CD14-positive monocyte (primary cell): ENCODE data around the gene TWIST1. TPM values are rescaled to one million over a fixed set of nuclear protein-coding genes. Genes with fewer than 3 reads are reported as not detected.

Experiments
- DNase-seq, 3 donors: peaks; one replicate each; pipeline ENCODE4 v3.0.0-alpha.2; 2011 to 2022
- H2AFZ ChIP-seq: 2 replicates; pipeline ENCODE4 v1.6.0; 2012; ENCODE audit warnings: mild to moderate bottlenecking, low read depth, low read length, inconsistent platforms; ENCODE audit not compliant: insufficient read depth, poor library complexity, severe bottlenecking
- H3K27ac ChIP-seq, 2 donors: 1 replicate in 1 of 2; 2 replicates in 1 of 2; pipeline ENCODE4 v1.5.1; 2012 to 2013; ENCODE audit warnings: low read length in 2 of 2, control low read depth in 1 of 2, inconsistent platforms in 1 of 2, low read depth in 1 of 2, mild to moderate bottlenecking in 1 of 2
- H3K27me3 ChIP-seq, 2 donors: one replicate each; pipeline versions ENCODE4 v1.6.0 to v1.6.1; 2011 to 2013; ENCODE audit warnings: low read length in 2 of 2; ENCODE audit not compliant: control insufficient read depth in 2 of 2, insufficient read depth in 2 of 2
- H3K36me3 ChIP-seq, 2 donors: replicated peaks in 1 of 2; 1 replicate in 1 of 2; 2 replicates in 1 of 2; pipeline versions ENCODE4 v1.5.1 to v1.6.1; 2012 to 2013; ENCODE audit warnings: low read length in 2 of 2, control low read depth in 1 of 2, inconsistent platforms in 1 of 2, mild to moderate bottlenecking in 1 of 2; ENCODE audit not compliant: insufficient read depth in 2 of 2, control insufficient read depth in 1 of 2
- H3K4me1 ChIP-seq, 2 donors: 1 replicate in 1 of 2; 2 replicates in 1 of 2; pipeline versions ENCODE4 v1.5.1 to v1.6.1; 2012 to 2013; ENCODE audit warnings: low read length in 2 of 2, control low read depth in 1 of 2, inconsistent platforms in 1 of 2, mild to moderate bottlenecking in 1 of 2, moderate library complexity in 1 of 2; ENCODE audit not compliant: insufficient read depth in 2 of 2, control insufficient read depth in 1 of 2
- H3K4me2 ChIP-seq: replicated peaks from 2 replicates; pipeline ENCODE3; 2012; ENCODE audit warnings: low read length, moderate library complexity, mild to moderate bottlenecking; ENCODE audit not compliant: poor library complexity, severe bottlenecking; ENCODE audit errors: extremely low read depth
- H3K4me3 ChIP-seq, 3 experiments: fragments of 200-600 bp in 1 of 3; sonication (generic) in 1 of 3; replicated peaks in 1 of 3; 1 replicate in 2 of 3; 2 replicates in 1 of 3; pipeline ENCODE4 v1.5.1; 2011 to 2013; ENCODE audit warnings: low read length in 3 of 3, mild to moderate bottlenecking in 3 of 3, control low read depth in 2 of 3, low read depth in 2 of 3, inconsistent platforms in 1 of 3, moderate library complexity in 1 of 3
- H3K79me2 ChIP-seq: 2 replicates; pipeline ENCODE4 v1.6.0; 2012; ENCODE audit warnings: mild to moderate bottlenecking, control low read depth, inconsistent platforms, low read length, moderate library complexity; ENCODE audit not compliant: insufficient read depth
- H3K9ac ChIP-seq: 2 replicates; pipeline ENCODE4 v1.6.0; 2017; ENCODE audit warnings: low read length, mild to moderate bottlenecking; ENCODE audit not compliant: insufficient read depth, poor library complexity, severe bottlenecking
- H3K9me3 ChIP-seq, 2 donors: replicated peaks in 1 of 2; 1 replicate in 1 of 2; 2 replicates in 1 of 2; pipeline versions ENCODE4 v1.5.1 to v1.6.1; 2012 to 2013; ENCODE audit warnings: low read length in 2 of 2, control low read depth in 1 of 2; ENCODE audit not compliant: control insufficient read depth in 1 of 2, insufficient read depth in 1 of 2
- H4K20me1 ChIP-seq: 2 replicates; pipeline ENCODE4 v1.6.0; 2012; ENCODE audit warnings: mild to moderate bottlenecking, low read length, control low read depth, moderate library complexity; ENCODE audit not compliant: insufficient read depth
- H3K27ac Mint-ChIP-seq, 7 donors: one replicate each; pipeline ENCODE4 v1.8.0; 2020; ENCODE audit warnings: mild to moderate bottlenecking in 7 of 7, mixed read lengths in 7 of 7, moderate library complexity in 6 of 7, inconsistent platforms in 2 of 7
- H3K27me3 Mint-ChIP-seq, 3 donors: one replicate each; pipeline ENCODE4 v1.8.0; 2021 to 2022; ENCODE audit warnings: low read depth in 3 of 3, mild to moderate bottlenecking in 3 of 3, mixed read lengths in 3 of 3, moderate library complexity in 3 of 3, inconsistent platforms in 1 of 3
- H3K36me3 Mint-ChIP-seq, 2 donors: one replicate each; pipeline ENCODE4 v1.8.0; 2020; ENCODE audit warnings: mixed read lengths in 2 of 2, inconsistent platforms in 1 of 2, mild to moderate bottlenecking in 1 of 2
- H3K4me1 Mint-ChIP-seq: one replicate; pipeline ENCODE4 v1.8.0; 2020; ENCODE audit warnings: mild to moderate bottlenecking, mixed read lengths
- H3K4me3 Mint-ChIP-seq, 2 donors: one replicate each; pipeline ENCODE4 v1.8.0; 2020; ENCODE audit warnings: mild to moderate bottlenecking in 2 of 2, mixed read lengths in 2 of 2, moderate library complexity in 1 of 2
- H3K9me3 Mint-ChIP-seq, 7 donors: one replicate each; pipeline ENCODE4 v1.8.0; 2020 to 2022; ENCODE audit warnings: mixed read lengths in 7 of 7, mild to moderate bottlenecking in 6 of 7, moderate library complexity in 6 of 7, inconsistent platforms in 2 of 7
- CTCF ChIP-seq: fragments of 200-600 bp; IDR thresholded peaks from one replicate; pipeline ENCODE4 v1.8.0; 2022; ENCODE audit warnings: antibody characterized with exemption, mild to moderate bottlenecking
- WGBS: methylation state at CpG from one replicate; pipeline ENCODE4 v1.1.5; 2013; ENCODE audit warnings: missing lambda C conversion rate; ENCODE audit not compliant: insufficient coverage; 5-methylcytosine and 5-hydroxymethylcytosine counted together
- intact Hi-C, 2 donors: fragments of 100-400 bp; cut with micrococcal nuclease; formaldehyde crosslinking; loops; one replicate each; pipeline versions ENCODE4 v1.15.0 to v1.15.1; 2023
- polyA plus RNA-seq, 3 donors: library from polyadenylated mRNA; depleted of rRNA in 1 of 3; unstranded in 2 of 3; stranded (reverse) in 1 of 3; fragments of 300-500 nt in 2 of 3; fragments of >200 nt in 1 of 3; fragmentation: Illumina TruSeq in 2 of 3; gene quantifications; 1 replicate in 2 of 3; 2 replicates in 1 of 3; pipeline ENCODE4 v1.2.3, GENCODE V29; 2012 to 2021

Gene TWIST1
- polyA plus RNA-seq, 3 donors: not detected

GRCh38 chr7:19112274-19113001 lies 5.0 kb downstream of the TWIST1 start:
- Histone ChIP-seq H3K4me2 (peak overlapping the region; percentile 52), H3K27me3 (peaks cover 94 to 95% of the 10 kb centered on the region in 2 donors), H3K79me2 (no peaks in the 10 kb centered on the region), H4K20me1 (no peaks in the 10 kb centered on the region), H3K4me3 (peak overlapping the region in 1 of 3 experiments; percentile 30), H3K36me3 (no peaks in the 10 kb centered on the region), H3K27ac (no peak overlapping the region), H3K9ac (no peak overlapping the region), H3K4me1 (peaks cover 26 to 27% of the 10 kb centered on the region in 2 donors), H3K9me3 (peaks cover 13 to 62% of the 10 kb centered on the region in 2 donors), H2AFZ (no peak overlapping the region)
- WGBS: 6% methylated on average over 41 of the region's 42 CpGs
- H3K4me1 Mint-ChIP-seq: peaks cover 42% of the 10 kb centered on the region
- intact Hi-C loops: no loop called here
- no peak for DNase-seq
- H3K27me3 Mint-ChIP-seq: peaks cover 90 to 96% (median 94%) of the 10 kb centered on the region in 3 donors
- H3K27ac Mint-ChIP-seq: no peak overlapping the region
- no peak for TF ChIP-seq CTCF
- peak overlapping the region; percentile 24 to 87 for H3K4me3 Mint-ChIP-seq
- H3K9me3 Mint-ChIP-seq: peaks cover 0 to 39% (median 29%) of the 10 kb centered on the region in 7 donors
- H3K36me3 Mint-ChIP-seq: peaks cover 4 to 12% of the 10 kb centered on the region in 2 donors

- Histone ChIP-seq H3K79me2 (no peaks in the 10 kb centered on the region), H2AFZ (no peak overlapping the region), H3K27me3 (peaks cover 99 to 100% of the 10 kb centered on the region in 2 donors), H3K4me2 (peak overlapping the region; percentile 52), H3K4me1 (peaks cover 28 to 32% of the 10 kb centered on the region in 2 donors), H3K27ac (no peak overlapping the region), H3K9ac (no peak overlapping the region), H3K4me3 (peak overlapping the region in 1 of 3 experiments; percentile 30), H4K20me1 (no peaks in the 10 kb centered on the region), H3K9me3 (peaks cover 15 to 66% of the 10 kb centered on the region in 2 donors), H3K36me3 (no peaks in the 10 kb centered on the region)
- H3K9me3 Mint-ChIP-seq: peaks cover 0 to 46% (median 35%) of the 10 kb centered on the region in 7 donors
- peaks cover 4 to 12% of the 10 kb centered on the region in 2 donors for H3K36me3 Mint-ChIP-seq
- H3K4me3 Mint-ChIP-seq: peak overlapping the region in 1 of 2 donors; percentile 87
- 3% methylated on average over 5 of the region's 15 CpGs for WGBS
- TF ChIP-seq CTCF: no peak
- intact Hi-C loops: no loop called here
- no peak for DNase-seq
- peaks cover 93 to 98% (median 97%) of the 10 kb centered on the region in 3 donors for H3K27me3 Mint-ChIP-seq
- H3K4me1 Mint-ChIP-seq: peaks cover 48% of the 10 kb centered on the region
- no peak overlapping the region for H3K27ac Mint-ChIP-seq
Measured at GRCh38 chr7:19111474-19112273, 5.8 kb downstream of the TWIST1 start.
